ENCODE data around the gene CNNM3.
"Not testable (repeated sequence)": the region's sequence is repeated elsewhere in the genome, so short reads cannot be mapped to it uniquely, and the experiment has no call there.

Gene CNNM3

DNA sequence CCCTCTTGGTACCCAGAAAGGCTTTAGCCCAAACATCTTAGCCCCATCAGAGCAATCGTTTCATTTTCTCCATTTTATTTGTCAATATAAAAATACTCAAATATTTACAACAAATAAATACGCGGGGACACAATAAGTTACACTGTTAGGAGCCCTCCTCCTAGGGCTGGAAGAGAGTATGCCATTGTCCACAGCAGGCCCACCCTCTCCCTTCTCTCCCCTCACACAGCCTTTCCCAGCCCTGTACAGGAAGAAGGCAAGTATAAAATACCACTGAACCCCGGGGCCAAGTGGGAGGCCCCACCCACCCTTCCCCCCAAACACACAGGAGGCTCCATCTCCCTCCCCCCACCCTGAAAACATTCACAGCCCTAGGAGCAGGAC lies 43.6 kb downstream of the CNNM3 start:
- no peak for DNase-seq (ENCODE audit: extremely low read depth, insufficient read length)
- peaks cover 16% of the 10 kb centered on the region for H3K36me3 ChIP-seq (ENCODE audit: control insufficient read depth, insufficient read depth, low read length)
- no peak overlapping the region for H3K4me3 ChIP-seq (replicated peaks; ENCODE audit: low read depth, low read length)
- H3K27me3 ChIP-seq (replicated peaks; ENCODE audit: control insufficient read depth, insufficient read depth, low read length): no peaks in the 10 kb centered on the region
- no peak for TF ChIP-seq CTCF (IDR thresholded peaks at IDR 0.05; ENCODE audit: insufficient read depth, low read length, poor library complexity, severe bottlenecking)

DNA sequence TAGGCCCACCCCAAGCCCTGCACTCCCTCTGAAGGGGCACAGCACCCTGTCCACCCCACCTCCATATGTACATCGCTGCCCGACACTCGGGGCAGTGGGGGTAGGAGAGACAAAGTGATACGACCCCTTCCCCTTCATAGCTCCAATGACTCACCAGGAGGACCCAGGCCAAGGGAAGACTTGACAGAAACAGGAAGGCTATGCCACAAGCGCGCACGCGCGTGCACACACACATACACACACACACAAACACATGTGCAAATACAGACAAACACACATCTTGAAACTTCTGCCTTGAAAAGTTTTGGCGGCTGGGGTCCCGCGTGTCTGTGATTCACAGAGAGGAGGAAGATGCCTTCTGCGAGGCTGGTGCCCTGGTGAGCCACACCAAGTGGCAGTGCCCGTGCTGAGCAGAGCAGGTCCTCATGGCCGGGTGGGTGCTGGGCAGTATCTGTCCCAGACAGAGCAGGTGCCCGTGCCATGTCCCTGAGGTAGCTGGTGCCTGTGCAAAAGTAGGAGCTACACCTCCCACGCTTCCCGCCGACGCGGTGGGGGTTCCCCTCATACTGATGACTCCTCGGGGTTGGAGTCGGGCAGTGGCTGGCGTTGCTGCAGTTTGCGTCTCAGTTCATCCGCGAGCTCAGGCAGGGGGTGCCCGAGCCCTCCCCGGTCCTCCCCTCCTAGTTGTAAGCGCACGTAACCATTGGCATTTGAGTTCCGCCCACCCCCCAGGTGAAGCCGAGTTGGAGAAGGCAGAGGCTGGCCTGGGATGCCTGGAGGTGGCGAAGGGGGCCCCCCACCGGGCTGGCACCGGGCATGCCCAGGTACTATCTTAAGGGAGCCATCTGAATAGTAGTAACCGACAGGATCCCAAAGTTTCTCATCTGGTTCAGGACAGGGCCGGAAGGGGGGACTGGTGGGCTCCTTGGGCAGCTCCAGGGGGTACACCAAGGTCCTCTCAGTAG lies 44.3 kb downstream of the CNNM3 start:
- Histone ChIP-seq H3K27me3 (replicated peaks; ENCODE audit: control insufficient read depth, insufficient read depth, low read length) (no peaks in the 10 kb centered on the region), H3K36me3 (ENCODE audit: control insufficient read depth, insufficient read depth, low read length) (peaks cover 19% of the 10 kb centered on the region), H3K4me3 (replicated peaks; ENCODE audit: low read depth, low read length) (no peak overlapping the region)
- no peak for TF ChIP-seq CTCF (IDR thresholded peaks at IDR 0.05; ENCODE audit: insufficient read depth, low read length, poor library complexity, severe bottlenecking)
- no peak for DNase-seq (ENCODE audit: extremely low read depth, insufficient read length)

DNA sequence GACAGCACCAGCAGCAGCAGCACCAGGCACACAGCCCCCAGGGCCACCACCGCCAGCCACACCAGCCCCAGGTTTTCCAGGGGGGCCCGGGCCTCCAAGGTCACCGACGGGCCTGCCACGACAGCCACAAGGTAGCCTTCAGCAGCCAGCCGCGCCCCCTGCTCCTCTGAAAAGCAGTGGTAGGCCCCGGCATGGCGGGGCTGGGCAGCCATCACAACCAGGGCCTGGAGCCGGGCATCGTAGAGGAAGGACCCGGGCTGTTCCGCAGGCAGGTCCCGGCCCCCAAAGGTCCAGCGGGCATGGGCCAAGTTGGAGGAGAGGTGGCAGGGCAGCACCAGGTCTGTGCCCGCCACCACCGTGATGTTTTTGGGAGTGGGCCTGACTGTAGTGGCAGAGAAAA lies 45.0 kb downstream of the CNNM3 start:
- no peak overlapping the region for H3K4me3 ChIP-seq (replicated peaks; ENCODE audit: low read depth, low read length)
- DNase-seq (ENCODE audit: extremely low read depth, insufficient read length): no peak
- H3K36me3 ChIP-seq (ENCODE audit: control insufficient read depth, insufficient read depth, low read length): peaks cover 23% of the 10 kb centered on the region
- H3K27me3 ChIP-seq (replicated peaks; ENCODE audit: control insufficient read depth, insufficient read depth, low read length): no peaks in the 10 kb centered on the region
- TF ChIP-seq CTCF (IDR thresholded peaks at IDR 0.05; ENCODE audit: insufficient read depth, low read length, poor library complexity, severe bottlenecking): no peak

DNA sequence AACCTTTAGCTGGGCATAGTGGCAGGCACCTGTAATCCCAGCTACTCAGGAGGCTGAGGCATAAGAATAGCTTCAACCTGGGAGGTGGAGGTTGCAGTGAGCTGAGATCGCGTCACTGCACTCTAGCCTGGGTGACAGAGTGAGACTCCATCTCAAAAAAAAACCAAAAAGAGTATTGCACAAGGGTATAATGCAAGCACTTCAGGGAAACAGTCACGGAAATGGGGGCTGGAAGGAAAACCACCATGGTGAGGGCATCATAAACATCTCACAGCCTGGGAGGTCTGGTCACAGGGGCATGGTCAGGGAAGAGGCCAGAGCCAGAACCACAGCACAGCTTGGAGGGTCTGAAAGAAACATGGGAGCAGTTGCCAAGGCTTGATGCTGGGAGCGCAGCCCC lies 47.0 kb downstream of the CNNM3 start:
- not testable (repeated sequence) for H3K4me3 ChIP-seq (replicated peaks; ENCODE audit: low read depth, low read length); H3K27me3 ChIP-seq (replicated peaks; ENCODE audit: control insufficient read depth, insufficient read depth, low read length); DNase-seq (ENCODE audit: extremely low read depth, insufficient read length)
- peaks cover 23% of the 10 kb centered on the region for H3K36me3 ChIP-seq (ENCODE audit: control insufficient read depth, insufficient read depth, low read length)

DNA sequence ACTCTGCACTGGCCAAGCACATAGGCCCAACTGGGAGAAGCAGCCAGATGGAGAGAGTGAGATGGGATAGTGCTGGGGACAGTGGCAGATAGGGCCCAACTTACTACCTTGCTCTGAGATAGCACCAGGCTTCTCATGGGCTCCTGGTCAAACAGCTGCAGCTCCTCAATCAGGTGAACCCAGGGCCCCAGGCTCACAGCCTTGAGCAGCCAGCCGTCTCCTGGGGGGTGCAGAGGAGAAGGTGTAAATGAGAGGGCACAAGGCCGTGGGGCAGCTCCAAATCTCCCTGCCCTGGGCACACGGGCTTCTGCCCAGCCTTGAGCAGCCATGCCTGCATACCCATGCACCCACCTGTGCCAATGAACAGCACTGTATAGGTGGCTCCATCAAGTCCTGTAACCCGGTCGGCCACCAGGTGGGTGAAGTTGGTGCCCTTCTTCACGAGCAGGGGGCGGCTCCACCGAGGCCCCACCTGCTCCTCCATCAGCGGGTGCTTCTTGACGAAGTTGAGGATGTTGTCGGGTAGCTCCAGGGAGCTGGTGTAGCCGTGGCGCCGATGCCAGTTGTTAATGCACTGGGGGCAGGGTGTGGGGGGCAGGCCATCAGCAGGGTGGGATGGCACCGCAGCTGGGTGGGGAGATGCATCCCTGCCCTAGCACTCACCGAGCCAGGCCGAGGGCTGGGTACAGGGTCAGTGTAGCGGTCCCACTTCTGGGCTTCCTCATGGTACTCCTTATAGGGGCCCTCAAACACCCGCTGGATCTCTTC lies 47.7 kb downstream of the CNNM3 start:
- Histone ChIP-seq H3K4me3 (replicated peaks; ENCODE audit: low read depth, low read length) (no peak overlapping the region), H3K27me3 (replicated peaks; ENCODE audit: control insufficient read depth, insufficient read depth, low read length) (no peaks in the 10 kb centered on the region), H3K36me3 (ENCODE audit: control insufficient read depth, insufficient read depth, low read length) (peaks cover 23% of the 10 kb centered on the region)
- no peak for TF ChIP-seq CTCF (IDR thresholded peaks at IDR 0.05; ENCODE audit: insufficient read depth, low read length, poor library complexity, severe bottlenecking)
- DNase-seq (ENCODE audit: extremely low read depth, insufficient read length): no peak

All from GM06990 (cell line).